HG02623 (cell line): Measurements from ENCODE around the gene SEMA6C.
"Not testable (repeated sequence)": the region's sequence is repeated elsewhere in the genome, so short reads cannot be mapped to it uniquely, and the experiment has no call there.

Experiments used
- ATAC-seq: cut with Tn5 transposase; IDR thresholded peaks from one replicate; pipeline ENCODE4 v1.9.1; 2021; ENCODE audit warnings: moderate library complexity; ENCODE audit not compliant: unreplicated experiment

Gene SEMA6C

GRCh38 chr1:151146412-151147131 is at the start of gene SEMA6C:
SEMA6C (minus strand) TSS chr1:151146631; CDS start chr1:151142621, 4,010 bp downstream.
- peak; percentile 97 for ATAC-seq

- not testable (repeated sequence) for ATAC-seq
These were observed 48.6 kb upstream of the SEMA6C start for GRCh38 chr1:151194894-151195594.

- ATAC-seq: no peak
These were observed 47.4 kb upstream of the SEMA6C start for GRCh38 chr1:151193856-151194255.

- ATAC-seq: no peak
These were observed 46.9 kb upstream of the SEMA6C start for GRCh38 chr1:151193304-151193703.

- ATAC-seq: no peak
These were observed 45.6 kb upstream of the SEMA6C start for GRCh38 chr1:151192047-151192446.

GRCh38 chr1:151189637-151190445 is 43.4 kb upstream of the SEMA6C start, which contains the start of gene VPS72:
VPS72 (minus strand) TSS chr1:151190197; CDS start chr1:151190121, 76 bp downstream.
- peak; percentile 79 for ATAC-seq

- ATAC-seq: not testable (repeated sequence)
These were observed 42.2 kb upstream of the SEMA6C start for GRCh38 chr1:151188667-151189066.

GRCh38 chr1:151187205-151187604 is 40.8 kb upstream of the SEMA6C start:
- ATAC-seq: no peak

- no peak for ATAC-seq
These were observed 37.8 kb upstream of the SEMA6C start for GRCh38 chr1:151184211-151184610.

GRCh38 chr1:151176514-151177045 is 30.1 kb upstream of the SEMA6C start:
- no peak for ATAC-seq

- no peak for ATAC-seq
These were observed 29.4 kb upstream of the SEMA6C start, which contains the start of gene TMOD4 for GRCh38 chr1:151175863-151176262. TMOD4 (minus strand) TSS chr1:151175981; CDS start chr1:151174875, 1,106 bp downstream.

GRCh38 chr1:151175041-151175741 is 28.8 kb upstream of the SEMA6C start:
- ATAC-seq: no peak

- ATAC-seq: no peak
These were observed 24.8 kb upstream of the SEMA6C start for GRCh38 chr1:151171190-151171589.

GRCh38 chr1:151167116-151167515 is 20.7 kb upstream of the SEMA6C start:
- ATAC-seq: no peak

GRCh38 chr1:151166505-151166956 is 20.1 kb upstream of the SEMA6C start:
- no peak for ATAC-seq

GRCh38 chr1:151165738-151166504 is 19.5 kb upstream of the SEMA6C start, which contains the start of the genes LYSMD1 and SCNM1:
LYSMD1 (minus strand) TSS chr1:151165902; CDS start chr1:151165258, 644 bp downstream.
SCNM1 (plus strand) TSS chr1:151166144; CDS start chr1:151166153, 9 bp downstream.
- peak; percentile 79 for ATAC-seq

- ATAC-seq: no peak
These were observed 18.9 kb upstream of the SEMA6C start for GRCh38 chr1:151165281-151165737.

GRCh38 chr1:151164732-151165280 is 18.4 kb upstream of the SEMA6C start:
- no peak for ATAC-seq

- ATAC-seq: no peak
These were observed 12.9 kb upstream of the SEMA6C start for GRCh38 chr1:151159373-151159772.
